WTC11 (cell line): ENCODE results near the gene TBC1D4. TPM values are rescaled to one million over a fixed set of nuclear protein-coding genes. Genes with fewer than 3 reads are reported as not detected.

Experiments used
- ATAC-seq: fragments of 200-7000 bp; cut with Tn5 transposase; 2 replicates; pipeline ENCODE4 v1.10.0; 2021; ENCODE audit warnings: mild to moderate bottlenecking, moderate library complexity
- CTCF ChIA-PET: fragments of 300-600 bp; sonication (Branson Sonifier 250); formaldehyde crosslinking; loops from one replicate; lab custom pipeline; 2021; ENCODE audit warnings: antibody characterized with exemption; lab: Charles Lee
- POLR2A ChIA-PET: fragments of 350-600 bp; sonication (Branson Sonifier 250); formaldehyde crosslinking; loops from one replicate; lab custom pipeline; 2021; ENCODE audit warnings: antibody characterized with exemption; lab: Charles Lee
- DNase-seq: peaks from one replicate; pipeline ENCODE4 v3.0.0; 2021; ENCODE audit warnings: low spot score
- H3K27ac Mint-ChIP-seq: 2 replicates; pipeline ENCODE4 v1.8.0; 2021; ENCODE audit warnings: mixed read lengths
- H3K27me3 Mint-ChIP-seq: 2 replicates; pipeline ENCODE4 v1.8.0; 2021; ENCODE audit warnings: low read depth, mild to moderate bottlenecking, moderate library complexity, mixed read lengths
- H3K36me3 Mint-ChIP-seq: 2 replicates; pipeline ENCODE4 v1.8.0; 2021; ENCODE audit warnings: mixed read lengths
- H3K4me1 Mint-ChIP-seq: 2 replicates; pipeline ENCODE4 v1.8.0; 2022; ENCODE audit warnings: mixed read lengths
- H3K4me3 Mint-ChIP-seq: 2 replicates; pipeline ENCODE4 v1.8.0; 2021; ENCODE audit warnings: mild to moderate bottlenecking, moderate library complexity, mixed read lengths
- H3K9me3 Mint-ChIP-seq: 2 replicates; pipeline ENCODE4 v1.8.0; 2021; ENCODE audit warnings: mixed read lengths
- CBFB ChIP-seq: sonication (generic); formaldehyde crosslinking; IDR thresholded peaks from 2 replicates; pipeline ENCODE4 v1.8.1; 2022; ENCODE audit warnings: mild to moderate bottlenecking, low read depth, missing genetic modification reagents
- EMX1 ChIP-seq: fragments of 250-450 bp; sonication (Bioruptor Pico); IDR thresholded peaks from 2 replicates; pipeline ENCODE4 v1.8.0; 2021; ENCODE audit warnings: mild to moderate bottlenecking
- ESRRA ChIP-seq: sonication (generic); formaldehyde crosslinking; IDR thresholded peaks from 2 replicates; pipeline ENCODE4 v1.8.1; 2022; ENCODE audit warnings: mild to moderate bottlenecking, missing genetic modification reagents, borderline replicate concordance
- ETV6 ChIP-seq: sonication (generic); formaldehyde crosslinking; IDR thresholded peaks from 2 replicates; pipeline ENCODE4 v1.8.1; 2022; ENCODE audit warnings: mild to moderate bottlenecking, missing genetic modification reagents
- JUN ChIP-seq: sonication (generic); formaldehyde crosslinking; IDR thresholded peaks from 2 replicates; pipeline ENCODE4 v1.8.0; 2023; ENCODE audit warnings: mild to moderate bottlenecking, missing genetic modification reagents
- NR1H2 ChIP-seq: sonication (generic); formaldehyde crosslinking; IDR thresholded peaks from 2 replicates; pipeline ENCODE4 v1.9.0; 2021; ENCODE audit warnings: mild to moderate bottlenecking, moderate library complexity, missing genetic modification reagents
- RORB ChIP-seq: fragments of 250-450 bp; sonication (Bioruptor Pico); IDR thresholded peaks from 2 replicates; pipeline ENCODE4 v1.9.0; 2021; ENCODE audit warnings: mild to moderate bottlenecking
- TP53 ChIP-seq: sonication (generic); formaldehyde crosslinking; IDR thresholded peaks from 2 replicates; pipeline ENCODE4 v1.8.1; 2023; ENCODE audit warnings: mild to moderate bottlenecking, missing genetic modification reagents
- ZNF263 ChIP-seq: sonication (generic); formaldehyde crosslinking; IDR thresholded peaks from 2 replicates; pipeline ENCODE4 v1.8.1; 2022; ENCODE audit warnings: low read depth, mild to moderate bottlenecking, moderate library complexity, missing genetic modification reagents
- total RNA-seq: library from RNA; stranded (reverse); gene quantifications from 3 replicates; pipeline ENCODE4 v1.2.3, GENCODE V29; 2021
- TF ChIP-seq, protein P1 (sequence below): sonication (generic); formaldehyde crosslinking; IDR thresholded peaks from 2 replicates; pipeline ENCODE4 v1.8.1; 2023; ENCODE audit warnings: mild to moderate bottlenecking, missing genetic modification reagents, borderline replicate concordance
- TF ChIP-seq, protein P2 (sequence below): sonication (generic); formaldehyde crosslinking; conservative IDR thresholded peaks from 2 replicates; pipeline ENCODE4 v1.8.1; 2022; ENCODE audit warnings: mild to moderate bottlenecking, missing genetic modification reagents
- TF ChIP-seq, protein P3 (sequence below): sonication (generic); formaldehyde crosslinking; IDR thresholded peaks from 2 replicates; pipeline ENCODE4 v1.8.0; 2022; ENCODE audit warnings: mild to moderate bottlenecking, missing genetic modification reagents
- TF ChIP-seq, protein P4 (sequence below): sonication (generic); formaldehyde crosslinking; IDR thresholded peaks from 2 replicates; pipeline ENCODE4 v1.8.1; 2023; ENCODE audit warnings: mild to moderate bottlenecking, missing genetic modification reagents
- TF ChIP-seq, protein P5 (sequence below): sonication (generic); formaldehyde crosslinking; IDR thresholded peaks from 2 replicates; pipeline ENCODE4 v1.8.0; 2022; ENCODE audit warnings: missing genetic modification reagents
- TF ChIP-seq, protein P6 (sequence below): fragments of 250-450 bp; sonication (Bioruptor Pico); IDR thresholded peaks from 2 replicates; pipeline ENCODE4 v1.8.0; 2021; ENCODE audit warnings: mild to moderate bottlenecking
- TF ChIP-seq, protein P7 (sequence below): sonication (generic); formaldehyde crosslinking; IDR thresholded peaks from 2 replicates; pipeline ENCODE4 v1.8.1; 2023; ENCODE audit warnings: mild to moderate bottlenecking, moderate library complexity, missing genetic modification reagents

Gene TBC1D4
- total RNA-seq, 1 experiment from 2014 or later = 37.1 TPM

DNA sequence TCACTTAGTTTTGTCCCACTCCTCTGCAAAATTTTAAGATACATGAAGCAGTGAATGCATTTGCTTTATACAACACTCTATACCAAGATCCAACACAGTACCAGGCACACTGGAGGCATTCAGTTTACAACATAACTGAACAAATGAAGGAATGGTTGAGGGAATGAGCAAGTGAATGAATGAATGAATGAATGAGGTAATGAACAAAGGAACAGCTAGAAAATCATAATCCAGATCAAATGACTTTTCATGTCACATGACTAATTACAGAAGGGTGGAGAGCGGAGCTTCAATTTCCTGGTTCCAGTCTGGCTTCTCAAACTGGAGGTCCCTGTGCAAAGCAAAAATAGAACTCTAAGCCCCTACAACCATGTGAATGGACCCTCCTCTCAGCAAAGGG is 16.7 kb downstream of the TBC1D4 start (continued):
- TF ChIP-seq JUN (CRISPR knock-in tag) = no peak
- TF ChIP-seq, protein P1, sequence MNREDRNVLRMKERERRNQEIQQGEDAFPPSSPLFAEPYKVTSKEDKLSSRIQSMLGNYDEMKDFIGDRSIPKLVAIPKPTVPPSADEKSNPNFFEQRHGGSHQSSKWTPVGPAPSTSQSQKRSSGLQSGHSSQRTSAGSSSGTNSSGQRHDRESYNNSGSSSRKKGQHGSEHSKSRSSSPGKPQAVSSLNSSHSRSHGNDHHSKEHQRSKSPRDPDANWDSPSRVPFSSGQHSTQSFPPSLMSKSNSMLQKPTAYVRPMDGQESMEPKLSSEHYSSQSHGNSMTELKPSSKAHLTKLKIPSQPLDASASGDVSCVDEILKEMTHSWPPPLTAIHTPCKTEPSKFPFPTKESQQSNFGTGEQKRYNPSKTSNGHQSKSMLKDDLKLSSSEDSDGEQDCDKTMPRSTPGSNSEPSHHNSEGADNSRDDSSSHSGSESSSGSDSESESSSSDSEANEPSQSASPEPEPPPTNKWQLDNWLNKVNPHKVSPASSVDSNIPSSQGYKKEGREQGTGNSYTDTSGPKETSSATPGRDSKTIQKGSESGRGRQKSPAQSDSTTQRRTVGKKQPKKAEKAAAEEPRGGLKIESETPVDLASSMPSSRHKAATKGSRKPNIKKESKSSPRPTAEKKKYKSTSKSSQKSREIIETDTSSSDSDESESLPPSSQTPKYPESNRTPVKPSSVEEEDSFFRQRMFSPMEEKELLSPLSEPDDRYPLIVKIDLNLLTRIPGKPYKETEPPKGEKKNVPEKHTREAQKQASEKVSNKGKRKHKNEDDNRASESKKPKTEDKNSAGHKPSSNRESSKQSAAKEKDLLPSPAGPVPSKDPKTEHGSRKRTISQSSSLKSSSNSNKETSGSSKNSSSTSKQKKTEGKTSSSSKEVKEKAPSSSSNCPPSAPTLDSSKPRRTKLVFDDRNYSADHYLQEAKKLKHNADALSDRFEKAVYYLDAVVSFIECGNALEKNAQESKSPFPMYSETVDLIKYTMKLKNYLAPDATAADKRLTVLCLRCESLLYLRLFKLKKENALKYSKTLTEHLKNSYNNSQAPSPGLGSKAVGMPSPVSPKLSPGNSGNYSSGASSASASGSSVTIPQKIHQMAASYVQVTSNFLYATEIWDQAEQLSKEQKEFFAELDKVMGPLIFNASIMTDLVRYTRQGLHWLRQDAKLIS = no peak

DNA sequence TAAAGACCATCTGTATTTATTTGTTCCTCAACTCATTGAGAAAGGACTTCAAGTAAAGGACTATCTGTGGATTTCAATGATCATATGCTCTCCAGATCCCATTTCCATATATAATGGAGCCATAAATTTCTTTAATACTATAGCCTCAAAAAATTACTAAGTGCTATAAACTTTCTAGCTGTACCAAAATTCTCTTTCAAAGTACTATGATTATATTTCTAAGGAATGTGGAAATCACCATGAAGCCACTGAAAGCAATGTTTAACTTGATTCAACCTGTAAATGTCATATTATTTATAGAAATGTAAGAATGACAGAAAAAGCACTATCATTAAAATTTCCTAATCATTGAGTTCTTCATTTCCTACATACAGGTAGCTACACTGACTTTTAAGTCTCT is 20.7 kb downstream of the TBC1D4 start:
- ATAC-seq (no peak), DNase-seq (no peak)
- peaks cover 31% of the 10 kb centered on the region for H3K36me3 Mint-ChIP-seq
- no peaks in the 10 kb centered on the region; the same call in 1 of the 2 replicates for H3K27me3 Mint-ChIP-seq
- CTCF ChIA-PET = no interaction called here
- H3K27ac Mint-ChIP-seq = no peak overlapping the region
- peaks cover 52% of the 10 kb centered on the region for H3K4me1 Mint-ChIP-seq
- peaks cover 31% of the 10 kb centered on the region for H3K9me3 Mint-ChIP-seq
- H3K4me3 Mint-ChIP-seq = no peak overlapping the region
- TF ChIP-seq, protein P2, sequence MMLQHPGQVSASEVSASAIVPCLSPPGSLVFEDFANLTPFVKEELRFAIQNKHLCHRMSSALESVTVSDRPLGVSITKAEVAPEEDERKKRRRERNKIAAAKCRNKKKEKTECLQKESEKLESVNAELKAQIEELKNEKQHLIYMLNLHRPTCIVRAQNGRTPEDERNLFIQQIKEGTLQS (CRISPR knock-in tag) = no peak
- no peak for TF ChIP-seq NR1H2
- TF ChIP-seq, protein P3, sequence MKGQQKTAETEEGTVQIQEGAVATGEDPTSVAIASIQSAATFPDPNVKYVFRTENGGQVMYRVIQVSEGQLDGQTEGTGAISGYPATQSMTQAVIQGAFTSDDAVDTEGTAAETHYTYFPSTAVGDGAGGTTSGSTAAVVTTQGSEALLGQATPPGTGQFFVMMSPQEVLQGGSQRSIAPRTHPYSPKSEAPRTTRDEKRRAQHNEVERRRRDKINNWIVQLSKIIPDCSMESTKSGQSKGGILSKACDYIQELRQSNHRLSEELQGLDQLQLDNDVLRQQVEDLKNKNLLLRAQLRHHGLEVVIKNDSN (CRISPR knock-in tag) = no peak
- TF ChIP-seq RORB (CRISPR knock-in tag) = no peak
- no peak for TF ChIP-seq ETV6 (CRISPR knock-in tag)
- TF ChIP-seq, protein P4, sequence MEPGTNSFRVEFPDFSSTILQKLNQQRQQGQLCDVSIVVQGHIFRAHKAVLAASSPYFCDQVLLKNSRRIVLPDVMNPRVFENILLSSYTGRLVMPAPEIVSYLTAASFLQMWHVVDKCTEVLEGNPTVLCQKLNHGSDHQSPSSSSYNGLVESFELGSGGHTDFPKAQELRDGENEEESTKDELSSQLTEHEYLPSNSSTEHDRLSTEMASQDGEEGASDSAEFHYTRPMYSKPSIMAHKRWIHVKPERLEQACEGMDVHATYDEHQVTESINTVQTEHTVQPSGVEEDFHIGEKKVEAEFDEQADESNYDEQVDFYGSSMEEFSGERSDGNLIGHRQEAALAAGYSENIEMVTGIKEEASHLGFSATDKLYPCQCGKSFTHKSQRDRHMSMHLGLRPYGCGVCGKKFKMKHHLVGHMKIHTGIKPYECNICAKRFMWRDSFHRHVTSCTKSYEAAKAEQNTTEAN (CRISPR knock-in tag) = no peak
- no peak for TF ChIP-seq ZNF263 (CRISPR knock-in tag)
- TF ChIP-seq, protein P5, sequence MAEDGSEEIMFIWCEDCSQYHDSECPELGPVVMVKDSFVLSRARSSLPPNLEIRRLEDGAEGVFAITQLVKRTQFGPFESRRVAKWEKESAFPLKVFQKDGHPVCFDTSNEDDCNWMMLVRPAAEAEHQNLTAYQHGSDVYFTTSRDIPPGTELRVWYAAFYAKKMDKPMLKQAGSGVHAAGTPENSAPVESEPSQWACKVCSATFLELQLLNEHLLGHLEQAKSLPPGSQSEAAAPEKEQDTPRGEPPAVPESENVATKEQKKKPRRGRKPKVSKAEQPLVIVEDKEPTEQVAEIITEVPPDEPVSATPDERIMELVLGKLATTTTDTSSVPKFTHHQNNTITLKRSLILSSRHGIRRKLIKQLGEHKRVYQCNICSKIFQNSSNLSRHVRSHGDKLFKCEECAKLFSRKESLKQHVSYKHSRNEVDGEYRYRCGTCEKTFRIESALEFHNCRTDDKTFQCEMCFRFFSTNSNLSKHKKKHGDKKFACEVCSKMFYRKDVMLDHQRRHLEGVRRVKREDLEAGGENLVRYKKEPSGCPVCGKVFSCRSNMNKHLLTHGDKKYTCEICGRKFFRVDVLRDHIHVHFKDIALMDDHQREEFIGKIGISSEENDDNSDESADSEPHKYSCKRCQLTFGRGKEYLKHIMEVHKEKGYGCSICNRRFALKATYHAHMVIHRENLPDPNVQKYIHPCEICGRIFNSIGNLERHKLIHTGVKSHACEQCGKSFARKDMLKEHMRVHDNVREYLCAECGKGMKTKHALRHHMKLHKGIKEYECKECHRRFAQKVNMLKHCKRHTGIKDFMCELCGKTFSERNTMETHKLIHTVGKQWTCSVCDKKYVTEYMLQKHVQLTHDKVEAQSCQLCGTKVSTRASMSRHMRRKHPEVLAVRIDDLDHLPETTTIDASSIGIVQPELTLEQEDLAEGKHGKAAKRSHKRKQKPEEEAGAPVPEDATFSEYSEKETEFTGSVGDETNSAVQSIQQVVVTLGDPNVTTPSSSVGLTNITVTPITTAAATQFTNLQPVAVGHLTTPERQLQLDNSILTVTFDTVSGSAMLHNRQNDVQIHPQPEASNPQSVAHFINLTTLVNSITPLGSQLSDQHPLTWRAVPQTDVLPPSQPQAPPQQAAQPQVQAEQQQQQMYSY (CRISPR knock-in tag) = no peak
- no peak for TF ChIP-seq TP53 (CRISPR knock-in tag)
- TF ChIP-seq, protein P6, sequence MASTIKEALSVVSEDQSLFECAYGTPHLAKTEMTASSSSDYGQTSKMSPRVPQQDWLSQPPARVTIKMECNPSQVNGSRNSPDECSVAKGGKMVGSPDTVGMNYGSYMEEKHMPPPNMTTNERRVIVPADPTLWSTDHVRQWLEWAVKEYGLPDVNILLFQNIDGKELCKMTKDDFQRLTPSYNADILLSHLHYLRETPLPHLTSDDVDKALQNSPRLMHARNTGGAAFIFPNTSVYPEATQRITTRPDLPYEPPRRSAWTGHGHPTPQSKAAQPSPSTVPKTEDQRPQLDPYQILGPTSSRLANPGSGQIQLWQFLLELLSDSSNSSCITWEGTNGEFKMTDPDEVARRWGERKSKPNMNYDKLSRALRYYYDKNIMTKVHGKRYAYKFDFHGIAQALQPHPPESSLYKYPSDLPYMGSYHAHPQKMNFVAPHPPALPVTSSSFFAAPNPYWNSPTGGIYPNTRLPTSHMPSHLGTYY (CRISPR knock-in tag) = no peak
- TF ChIP-seq, all 79 proteins: peak for 0
- POLR2A ChIA-PET = no interaction called here

DNA sequence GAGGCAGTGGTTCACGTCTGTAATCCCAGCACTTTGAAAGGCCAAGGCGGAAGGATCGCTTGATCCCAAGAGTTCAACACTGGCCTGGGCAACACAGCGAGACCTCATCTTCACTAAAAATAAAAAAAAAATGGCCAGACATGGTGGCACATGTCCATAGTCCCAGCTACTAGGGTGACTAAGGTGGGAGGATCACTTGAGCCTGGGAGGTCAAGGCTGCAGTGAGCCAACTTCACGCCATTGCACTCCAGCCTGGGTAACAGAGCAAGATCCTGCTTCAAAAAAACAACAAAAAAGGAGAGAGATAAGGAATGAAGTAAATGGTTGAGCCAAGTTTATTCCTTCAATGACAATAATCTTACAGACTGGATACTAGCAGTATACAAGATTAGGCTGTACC is 21.3 kb downstream of the TBC1D4 start:
- H3K4me3 Mint-ChIP-seq = no peak overlapping the region
- H3K27me3 Mint-ChIP-seq = no peaks in the 10 kb centered on the region; the same call in 1 of the 2 replicates
- H3K36me3 Mint-ChIP-seq = peaks cover 25% of the 10 kb centered on the region
- TF ChIP-seq EMX1 (CRISPR knock-in tag) (no peak), ESRRA (CRISPR knock-in tag) (no peak), CBFB (no peak)
- TF ChIP-seq, protein P7, sequence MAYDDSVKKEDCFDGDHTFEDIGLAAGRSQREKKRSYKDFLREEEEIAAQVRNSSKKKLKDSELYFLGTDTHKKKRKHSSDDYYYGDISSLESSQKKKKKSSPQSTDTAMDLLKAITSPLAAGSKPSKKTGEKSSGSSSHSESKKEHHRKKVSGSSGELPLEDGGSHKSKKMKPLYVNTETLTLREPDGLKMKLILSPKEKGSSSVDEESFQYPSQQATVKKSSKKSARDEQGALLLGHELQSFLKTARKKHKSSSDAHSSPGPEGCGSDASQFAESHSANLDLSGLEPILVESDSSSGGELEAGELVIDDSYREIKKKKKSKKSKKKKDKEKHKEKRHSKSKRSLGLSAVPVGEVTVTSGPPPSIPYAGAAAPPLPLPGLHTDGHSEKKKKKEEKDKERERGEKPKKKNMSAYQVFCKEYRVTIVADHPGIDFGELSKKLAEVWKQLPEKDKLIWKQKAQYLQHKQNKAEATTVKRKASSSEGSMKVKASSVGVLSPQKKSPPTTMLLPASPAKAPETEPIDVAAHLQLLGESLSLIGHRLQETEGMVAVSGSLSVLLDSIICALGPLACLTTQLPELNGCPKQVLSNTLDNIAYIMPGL (CRISPR knock-in tag) = no peak
- TF ChIP-seq, protein P1 = no peak
- DNase-seq (no peak), ATAC-seq (no peak)
- peaks cover 56% of the 10 kb centered on the region for H3K4me1 Mint-ChIP-seq
- ChIA-PET POLR2A (no interaction called here), CTCF (no interaction called here)
- H3K9me3 Mint-ChIP-seq = peaks cover 24% of the 10 kb centered on the region
- H3K27ac Mint-ChIP-seq = peak overlapping the region; percentile 78
